IMR-90 (cell line): ENCODE data around the gene WDCP. TPM values are rescaled to one million over a fixed set of nuclear protein-coding genes. Genes with fewer than 3 reads are reported as not detected.

Experiments
- ATAC-seq: fragments of 200-7000 bp; cut with Tn5 transposase; 2 replicates; pipeline ENCODE4 v1.9.1; 2020; ENCODE audit warnings: low read depth, mild to moderate bottlenecking, moderate library complexity
- BruUV-seq: library from RNA; stranded (reverse); fragments of 400-500 nt; replicated peaks from 2 replicates; lab custom pipeline; 2021; lab: Mats Ljungman, UMichigan
- CTCF ChIA-PET: fragments of 300-600 bp; formaldehyde crosslinking; extraction: SDS; loops from one replicate; lab custom pipeline; 2021; ENCODE audit warnings: antibody characterized with exemption; lab: Yijun Ruan, JAX
- POLR2A ChIA-PET: fragments of 300-600 bp; sonication (Branson Sonifier 250); formaldehyde crosslinking; loops from one replicate; lab custom pipeline; 2022; ENCODE audit warnings: antibody characterized with exemption; ENCODE audit not compliant: unreplicated experiment; lab: Charles Lee
- DNase-seq: peaks from one replicate; pipeline ENCODE4 v3.0.0; 2013
- H2AFZ ChIP-seq: replicated peaks from 2 replicates; pipeline ENCODE3; 2013; ENCODE audit warnings: low read length, mild to moderate bottlenecking; ENCODE audit not compliant: poor library complexity
- H2AK5ac ChIP-seq: 2 replicates; pipeline ENCODE4 v1.6.1; 2013; ENCODE audit warnings: low read depth, low read length, inconsistent platforms
- H2AK9ac ChIP-seq: replicated peaks from 2 replicates; pipeline ENCODE3; 2013; ENCODE audit warnings: mild to moderate bottlenecking, low read depth, low read length, moderate library complexity; ENCODE audit not compliant: poor library complexity
- H2BK120ac ChIP-seq: 2 replicates; pipeline ENCODE4 v1.6.1; 2013; ENCODE audit warnings: low read depth, low read length, inconsistent platforms
- H2BK15ac ChIP-seq: 3 replicates; pipeline ENCODE4 v1.6.1; 2013; ENCODE audit warnings: low read depth, low read length, inconsistent platforms
- H2BK20ac ChIP-seq: 2 replicates; pipeline ENCODE4 v1.6.1; 2013; ENCODE audit warnings: low read depth, mild to moderate bottlenecking, inconsistent platforms, low read length, moderate library complexity
- H2BK5ac ChIP-seq: 2 replicates; pipeline ENCODE4 v1.6.1; 2013; ENCODE audit warnings: mild to moderate bottlenecking, low read depth, low read length, inconsistent platforms; ENCODE audit not compliant: poor library complexity, severe bottlenecking
- H3K14ac ChIP-seq: replicated peaks from 2 replicates; pipeline ENCODE4 v1.6.1; 2013; ENCODE audit warnings: low read depth, low read length, inconsistent platforms
- H3K18ac ChIP-seq: 2 replicates; pipeline ENCODE4 v1.6.1; 2013; ENCODE audit warnings: low read depth, low read length, control low read depth
- H3K23ac ChIP-seq: 2 replicates; pipeline ENCODE4 v1.6.1; 2013; ENCODE audit warnings: low read depth, low read length, inconsistent platforms
- H3K27ac ChIP-seq: 2 replicates; pipeline ENCODE4 v1.5.1; 2013; ENCODE audit warnings: mild to moderate bottlenecking, control low read depth, low read length; ENCODE audit not compliant: insufficient read depth
- H3K27me3 ChIP-seq: 2 replicates; pipeline ENCODE4 v1.6.1; 2013; ENCODE audit warnings: low read length; ENCODE audit not compliant: control insufficient read depth, insufficient read depth
- H3K36me3 ChIP-seq: 2 replicates; pipeline ENCODE4 v1.6.1; 2013; ENCODE audit warnings: low read length, mixed read lengths; ENCODE audit not compliant: control insufficient read depth, insufficient read depth
- H3K4ac ChIP-seq: 2 replicates; pipeline ENCODE4 v1.6.1; 2013; ENCODE audit warnings: low read depth, low read length, inconsistent platforms
- H3K4me1 ChIP-seq: 2 replicates; pipeline ENCODE4 v1.6.1; 2013; ENCODE audit warnings: low read length, mixed read lengths; ENCODE audit not compliant: control insufficient read depth, insufficient read depth
- H3K4me2 ChIP-seq: 2 replicates; pipeline ENCODE4 v1.6.1; 2013; ENCODE audit warnings: low read depth, mild to moderate bottlenecking, control low read depth, low read length, moderate library complexity
- H3K4me3 ChIP-seq: 2 replicates; pipeline ENCODE4 v1.5.1; 2013; ENCODE audit warnings: low read depth, mild to moderate bottlenecking, control low read depth, low read length, moderate library complexity; ENCODE audit not compliant: insufficient read depth
- H3K56ac ChIP-seq: 2 replicates; pipeline ENCODE4 v1.6.1; 2013; ENCODE audit warnings: low read length, inconsistent platforms; ENCODE audit not compliant: insufficient read depth; ENCODE audit errors: extremely low read depth
- H3K79me1 ChIP-seq, 2 experiments: 2 replicates each; pipeline ENCODE4 v1.6.1; 2013; ENCODE audit warnings: low read length in 2 of 2, inconsistent platforms in 1 of 2, low read depth in 1 of 2
- H3K9ac ChIP-seq: 2 replicates; pipeline ENCODE4 v1.6.1; 2013; ENCODE audit warnings: low read depth, low read length, control low read depth
- H3K9me1 ChIP-seq: 2 replicates; pipeline ENCODE4 v1.6.1; 2013; ENCODE audit warnings: low read length, inconsistent platforms; ENCODE audit not compliant: insufficient read depth
- H3K9me3 ChIP-seq: 2 replicates; pipeline ENCODE4 v1.6.1; 2013; ENCODE audit warnings: low read length; ENCODE audit not compliant: control insufficient read depth, insufficient read depth
- H4K20me1 ChIP-seq: 2 replicates; pipeline ENCODE4 v1.6.1; 2013; ENCODE audit warnings: low read length, inconsistent platforms; ENCODE audit not compliant: insufficient read depth
- H4K5ac ChIP-seq: 2 replicates; pipeline ENCODE4 v1.6.1; 2013; ENCODE audit warnings: mild to moderate bottlenecking, low read depth, low read length, control low read depth
- H4K8ac ChIP-seq, 2 experiments: 2 replicates each; pipeline ENCODE4 v1.6.1; 2013; ENCODE audit warnings: low read depth in 2 of 2, low read length in 2 of 2, control low read depth in 1 of 2, inconsistent platforms in 1 of 2
- H4K91ac ChIP-seq: 2 replicates; pipeline ENCODE4 v1.6.1; 2013; ENCODE audit warnings: low read depth, low read length, inconsistent platforms; ENCODE audit not compliant: insufficient read depth
- BHLHE40 ChIP-seq: fragments of 150-350 bp; IDR thresholded peaks from 2 replicates; pipeline ENCODE4 v1.6.1; 2016; ENCODE audit warnings: mild to moderate bottlenecking, low read depth, low read length
- CEBPB ChIP-seq: IDR thresholded peaks from 2 replicates; pipeline ENCODE4 v1.6.1; 2012; ENCODE audit warnings: low read depth, low read length, improper control_type of control experiment
- CHD1 ChIP-seq: IDR thresholded peaks from 2 replicates; pipeline ENCODE4 v1.6.1; 2012; ENCODE audit warnings: low read depth, low read length, improper control_type of control experiment
- CTCF ChIP-seq: conservative IDR thresholded peaks from 2 replicates; pipeline ENCODE4 v1.5.1; 2012; ENCODE audit warnings: mild to moderate bottlenecking, low read depth, low read length, improper control_type of control experiment
- ELK1 ChIP-seq: fragments of 150-350 bp; IDR thresholded peaks from 2 replicates; pipeline ENCODE4 v1.6.1; 2016; ENCODE audit warnings: low read depth, mild to moderate bottlenecking, low read length, moderate library complexity, borderline replicate concordance
- FOS ChIP-seq: fragments of 150-350 bp; IDR thresholded peaks from 2 replicates; pipeline ENCODE4 v1.6.1; 2016; ENCODE audit warnings: low read depth, low read length
- MAFK ChIP-seq: IDR thresholded peaks from 2 replicates; pipeline ENCODE4 v1.6.1; 2012; ENCODE audit warnings: low read depth, low read length, improper control_type of control experiment
- MAZ ChIP-seq: IDR thresholded peaks from 2 replicates; pipeline ENCODE4 v1.6.1; 2012; ENCODE audit warnings: low read depth, mild to moderate bottlenecking, low read length, improper control_type of control experiment, moderate library complexity, borderline replicate concordance
- MXI1 ChIP-seq: IDR thresholded peaks from 2 replicates; pipeline ENCODE4 v1.6.1; 2012; ENCODE audit warnings: low read depth, mild to moderate bottlenecking, low read length, moderate library complexity, borderline replicate concordance
- NFE2L2 ChIP-seq: fragments of 150-350 bp; IDR thresholded peaks from 2 replicates; pipeline ENCODE4 v1.6.1; 2016; ENCODE audit warnings: low read depth, mild to moderate bottlenecking, low read length
- POLR2A ChIP-seq: IDR thresholded peaks from 2 replicates; pipeline ENCODE4 v1.6.1; 2012; ENCODE audit warnings: mild to moderate bottlenecking, low read depth, low read length
- RAD21 ChIP-seq: IDR thresholded peaks from 2 replicates; pipeline ENCODE4 v1.6.1; 2012; ENCODE audit warnings: low read length, improper control_type of control experiment
- RCOR1 ChIP-seq: IDR thresholded peaks from 2 replicates; pipeline ENCODE4 v1.6.1; 2012; ENCODE audit warnings: mild to moderate bottlenecking, low read length, improper control_type of control experiment; ENCODE audit not compliant: insufficient replicate concordance
- RFX5 ChIP-seq: IDR thresholded peaks from 2 replicates; pipeline ENCODE4 v1.8.0; 2012; ENCODE audit warnings: low read depth, mild to moderate bottlenecking, low read length, moderate library complexity
- SMC3 ChIP-seq: fragments of 150-350 bp; IDR thresholded peaks from 2 replicates; pipeline ENCODE4 v1.6.1; 2016; ENCODE audit warnings: low read depth, mild to moderate bottlenecking, antibody characterized with exemption, low read length, moderate library complexity
- USF2 ChIP-seq: fragments of 150-350 bp; IDR thresholded peaks from 2 replicates; pipeline ENCODE4 v1.6.1; 2017; ENCODE audit warnings: mild to moderate bottlenecking, antibody characterized with exemption, low read length, low read depth
- WGBS, 2 experiments: methylation state at CpG; one replicate each; pipeline versions ENCODE4 v1.1.5 to v1.1.7; 2013; ENCODE audit warnings: missing lambda C conversion rate in 2 of 2; ENCODE audit not compliant: insufficient read length in 1 of 2; ENCODE audit errors: extremely low coverage in 2 of 2; 5-methylcytosine and 5-hydroxymethylcytosine counted together
- dilution Hi-C: fragments of 300-500 bp; cut with HindIII; formaldehyde crosslinking; loops from one replicate; pipeline ENCODE4 v1.14.3; 2018; ENCODE audit warnings: low sequenced_read_pairs; ENCODE audit not compliant: unreplicated experiment
- in situ Hi-C: fragments of 300-500 bp; cut with MboI; formaldehyde crosslinking; loops from 3 replicates; pipeline ENCODE4 v1.14.3; 2019; ENCODE audit warnings: low sequenced_read_pairs, inconsistent platforms, mixed read lengths
- intact Hi-C: fragments of 100-400 bp; cut with micrococcal nuclease; formaldehyde crosslinking; loops from 2 replicates; pipeline ENCODE4 v1.10.0; 2022
- polyA plus RNA-seq, 3 experiments: library from polyadenylated mRNA; depleted of rRNA; stranded (reverse); fragments of >200 nt; gene quantifications; 2 replicates each; pipeline ENCODE4 v1.2.3, GENCODE V29; 2012; ENCODE audit warnings: low replicate concordance in 1 of 3
- total RNA-seq: library from RNA; depleted of rRNA; stranded (reverse); fragments of >200 nt; gene quantifications from 2 replicates; pipeline ENCODE4 v1.2.3, GENCODE V29; 2012

Gene WDCP
- total and polyA plus RNA-seq, 2 of the 4 experiments (the other 2 are of a cell fraction), result 6.8 to 18.6 TPM

DNA sequence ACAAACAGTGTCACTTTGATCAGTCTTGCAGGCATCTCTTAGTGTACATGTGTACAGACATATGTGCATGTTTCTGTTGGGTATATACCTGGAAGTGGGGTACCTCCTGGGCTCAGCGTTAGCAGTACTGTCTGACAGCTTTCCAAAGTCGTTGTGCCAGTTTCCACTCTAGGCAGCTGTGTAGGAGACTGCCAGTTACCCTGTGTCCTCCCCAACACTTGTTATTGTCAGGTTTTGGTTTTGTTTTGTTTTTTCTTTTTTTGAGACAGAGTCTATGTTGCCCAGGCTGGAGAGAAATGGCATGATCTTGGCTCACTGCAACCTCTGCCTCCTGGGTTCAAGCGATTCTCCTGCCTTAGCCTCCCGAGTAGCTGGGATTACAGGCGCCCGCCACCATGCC lies 8.6 kb upstream of the WDCP start:
- in situ Hi-C loops, result no loop called here
- intact Hi-C loops, result no loop called here

More for the DNA sequence above, 8.6 kb upstream of the WDCP start:
- TF ChIP-seq CTCF (no peak), USF2 (no peak), ELK1 (no peak), MAFK (no peak), CEBPB (no peak), MAZ (no peak), NFE2L2 (no peak), MXI1 (no peak), BHLHE40 (no peak), SMC3 (no peak), POLR2A (no peak), RFX5 (no peak), RAD21 (no peak), CHD1 (no peak), RCOR1 (no peak), FOS (no peak)
- no peak overlapping the region for H4K8ac ChIP-seq
- H2BK5ac ChIP-seq, result no peak overlapping the region
- no peak overlapping the region for H2BK15ac ChIP-seq
- no peak overlapping the region for H2AK5ac ChIP-seq
- H3K18ac ChIP-seq, result no peak overlapping the region
- no peak overlapping the region for H4K91ac ChIP-seq
- H4K20me1 ChIP-seq, result no peaks in the 10 kb centered on the region
- no peak overlapping the region for H3K9ac ChIP-seq
- dilution Hi-C loops, result no loop called here
- no TSS peak for BruUV-seq
- no peak overlapping the region for H3K23ac ChIP-seq
- no peaks in the 10 kb centered on the region for H3K27me3 ChIP-seq
- no peak overlapping the region for H3K14ac ChIP-seq
- ChIA-PET POLR2A (no interaction called here), CTCF (no interaction called here)
- DNase-seq (no peak), ATAC-seq (no peak)
- no peaks in the 10 kb centered on the region for H3K4me1 ChIP-seq
- no peak overlapping the region for H2BK20ac ChIP-seq
- no peaks in the 10 kb centered on the region for H3K36me3 ChIP-seq
- no peak overlapping the region for H4K5ac ChIP-seq
- H3K4ac ChIP-seq, result no peak overlapping the region
- no peak overlapping the region for H2BK120ac ChIP-seq
- no peak overlapping the region for H3K4me2 ChIP-seq
- no peaks in the 10 kb centered on the region for H3K9me3 ChIP-seq
- H3K27ac ChIP-seq, result no peak overlapping the region
- no peak overlapping the region for H2AFZ ChIP-seq
- H3K79me1 ChIP-seq, result 0 out of 4 replicates have a peak, but pooled peaks cover 0 to 3% of the 10 kb centered on the region in 2 experiments
- WGBS, 2 experiments, result no CpG with 5 or more reads among the region's 6 CpGs
- no peak overlapping the region for H3K56ac ChIP-seq
- H3K4me3 ChIP-seq, result no peak overlapping the region
- no peaks in the 10 kb centered on the region for H3K9me1 ChIP-seq
- no peak overlapping the region for H2AK9ac ChIP-seq
